HG03159 (cell line): Measurements from ENCODE around the gene LPCAT2.

ENCODE experiments used
- ATAC-seq: cut with Tn5 transposase; IDR thresholded peaks from one replicate; pipeline ENCODE4 v1.9.1; 2021; ENCODE audit warnings: mild to moderate bottlenecking, moderate library complexity; ENCODE audit not compliant: unreplicated experiment

The LPCAT2 gene

GRCh38 chr16:55508941-55509931 lies at the start of gene LPCAT2:
LPCAT2 (plus strand) TSS chr16:55509072; CDS start chr16:55509182, 110 bp downstream.
- no peak for ATAC-seq

GRCh38 chr16:55462241-55462640 lies 46.6 kb upstream of the LPCAT2 start:
- no peak for ATAC-seq

GRCh38 chr16:55464375-55464774 lies 44.5 kb upstream of the LPCAT2 start:
- no peak for ATAC-seq

GRCh38 chr16:55465077-55465896 lies 43.6 kb upstream of the LPCAT2 start:
- peak; percentile 95 for ATAC-seq

GRCh38 chr16:55466209-55466608 lies 42.7 kb upstream of the LPCAT2 start:
- no peak for ATAC-seq

- ATAC-seq: no peak
Observed at GRCh38 chr16:55467898-55468297, 41.0 kb upstream of the LPCAT2 start.

GRCh38 chr16:55468352-55468990 lies 40.4 kb upstream of the LPCAT2 start:
- no peak for ATAC-seq

GRCh38 chr16:55469821-55470532 lies 38.9 kb upstream of the LPCAT2 start:
- no peak for ATAC-seq

GRCh38 chr16:55470533-55471371 lies 38.1 kb upstream of the LPCAT2 start:
- ATAC-seq: no peak

- no peak for ATAC-seq
Observed at GRCh38 chr16:55471448-55472097, 37.3 kb upstream of the LPCAT2 start.

GRCh38 chr16:55473587-55473986 lies 35.3 kb upstream of the LPCAT2 start:
- no peak for ATAC-seq

- no peak for ATAC-seq
Observed at GRCh38 chr16:55474821-55475220, 34.1 kb upstream of the LPCAT2 start.

GRCh38 chr16:55475919-55476318 lies 33.0 kb upstream of the LPCAT2 start:
- no peak for ATAC-seq

- no peak for ATAC-seq
Observed at GRCh38 chr16:55476625-55477533, 32.0 kb upstream of the LPCAT2 start.

GRCh38 chr16:55477736-55478135 lies 31.1 kb upstream of the LPCAT2 start:
- no peak for ATAC-seq

GRCh38 chr16:55478827-55479429 lies 29.9 kb upstream of the LPCAT2 start, which contains the start of gene MMP2:
MMP2 (plus strand) TSS chr16:55479198; CDS start chr16:55479480, 282 bp downstream.
- ATAC-seq: no peak

- no peak for ATAC-seq
Observed at GRCh38 chr16:55479430-55480140, 29.3 kb upstream of the LPCAT2 start.
